ENCODE measurements around the gene C1orf198.

GRCh38 chr1:230910755-230911117, 42.4 kb upstream of the C1orf198 start:
- TF ChIP-seq CTCF (IDR thresholded peaks at IDR 0.05) (no peak), POLR2A (IDR thresholded peaks at IDR 0.05) (no peak), POLR2AphosphoS5 (IDR thresholded peaks at IDR 0.05; ENCODE audit: insufficient read depth in 1 of 2, low read depth in 1 of 2) (no peak)

Measured in vagina (tissue), 2 donors.